HG02943 (cell line): ENCODE measurements around the gene STK35.

Experiments
- ATAC-seq: cut with Tn5 transposase; IDR thresholded peaks from one replicate; pipeline ENCODE4 v1.9.1; 2021; ENCODE audit warnings: mild to moderate bottlenecking, low read depth, moderate library complexity; ENCODE audit not compliant: unreplicated experiment

STK35 gene

GRCh38 chr20:2132461-2132901, 30.9 kb downstream of the STK35 start:
- ATAC-seq, result no peak

GRCh38 chr20:2133318-2134183, 31.9 kb downstream of the STK35 start:
- ATAC-seq, result no peak

GRCh38 chr20:2135013-2135412, 33.4 kb downstream of the STK35 start:
- no peak for ATAC-seq

- ATAC-seq, result no peak
Measured at GRCh38 chr20:2136275-2136674, 34.6 kb downstream of the STK35 start.

GRCh38 chr20:2137552-2138201, 36.0 kb downstream of the STK35 start:
- ATAC-seq, result no peak

GRCh38 chr20:2138396-2138795, 36.8 kb downstream of the STK35 start:
- no peak for ATAC-seq

GRCh38 chr20:2139250-2139649, 37.6 kb downstream of the STK35 start:
- no peak for ATAC-seq

GRCh38 chr20:2139736-2140135, 38.1 kb downstream of the STK35 start:
- no peak for ATAC-seq

- no peak for ATAC-seq
Measured at GRCh38 chr20:2140561-2140960, 38.9 kb downstream of the STK35 start.

GRCh38 chr20:2141600-2142575, 40.3 kb downstream of the STK35 start:
- ATAC-seq, result no peak

- no peak for ATAC-seq
Measured at GRCh38 chr20:2142649-2143048, 41.0 kb downstream of the STK35 start.

- ATAC-seq, result no peak
Measured at GRCh38 chr20:2143594-2143993, 42.0 kb downstream of the STK35 start.

GRCh38 chr20:2144850-2145249, 43.2 kb downstream of the STK35 start:
- no peak for ATAC-seq

- ATAC-seq, result no peak
Measured at GRCh38 chr20:2145376-2145775, 43.7 kb downstream of the STK35 start.

- no peak for ATAC-seq
Measured at GRCh38 chr20:2146080-2146867, 44.6 kb downstream of the STK35 start.

GRCh38 chr20:2149507-2149906, 47.9 kb downstream of the STK35 start:
- ATAC-seq, result no peak

- ATAC-seq, result no peak
Measured at GRCh38 chr20:2150660-2151059, 49.0 kb downstream of the STK35 start.

- no peak for ATAC-seq
Measured at GRCh38 chr20:2151858-2152281, 50.2 kb downstream of the STK35 start.

- no peak for ATAC-seq
Measured at GRCh38 chr20:2152317-2152716, 50.7 kb downstream of the STK35 start.

GRCh38 chr20:2153326-2153725, 51.7 kb downstream of the STK35 start:
- no peak for ATAC-seq
